ENCODE data around the gene RUBCN. TPM values are rescaled to one million over a fixed set of nuclear protein-coding genes. Genes with fewer than 3 reads are reported as not detected.

RUBCN gene
- total RNA-seq, 1 donor from 2014 or later, result 35.0 TPM

- Mint-ChIP-seq H3K27ac (ENCODE audit: unreplicated experiment) (no peak overlapping the region), H3K27me3 (ENCODE audit: unreplicated experiment) (peaks cover 11% of the 10 kb centered on the region), H3K4me3 (ENCODE audit: unreplicated experiment) (no peak overlapping the region), H3K9me3 (ENCODE audit: unreplicated experiment) (no peaks in the 10 kb centered on the region), H3K36me3 (ENCODE audit: low read depth, unreplicated experiment) (peaks cover 42% of the 10 kb centered on the region), H3K4me1 (ENCODE audit: unreplicated experiment) (peaks cover 14% of the 10 kb centered on the region)
- no peak for TF ChIP-seq CTCF (IDR thresholded peaks at IDR 0.05; ENCODE audit: unreplicated experiment)
- DNase-seq (ENCODE audit: low spot score), result no peak
Observed at GRCh38 chr3:197687570-197687969, 49.1 kb downstream of the RUBCN start.

GRCh38 chr3:197686899-197687298 lies 49.8 kb downstream of the RUBCN start:
- peaks cover 43% of the 10 kb centered on the region for H3K36me3 Mint-ChIP-seq (ENCODE audit: low read depth, unreplicated experiment)
- no peak overlapping the region for H3K4me3 Mint-ChIP-seq (ENCODE audit: unreplicated experiment)
- H3K27me3 Mint-ChIP-seq (ENCODE audit: unreplicated experiment), result peaks cover 8% of the 10 kb centered on the region
- DNase-seq (ENCODE audit: low spot score), result no peak
- H3K27ac Mint-ChIP-seq (ENCODE audit: unreplicated experiment), result no peak overlapping the region
- peaks cover 8% of the 10 kb centered on the region for H3K4me1 Mint-ChIP-seq (ENCODE audit: unreplicated experiment)
- no peak for TF ChIP-seq CTCF (IDR thresholded peaks at IDR 0.05; ENCODE audit: unreplicated experiment)
- H3K9me3 Mint-ChIP-seq (ENCODE audit: unreplicated experiment), result no peaks in the 10 kb centered on the region

GRCh38 chr3:197685546-197685945 lies 51.2 kb downstream of the RUBCN start:
- H3K4me3 Mint-ChIP-seq (ENCODE audit: unreplicated experiment), result no peak overlapping the region
- no peaks in the 10 kb centered on the region for H3K9me3 Mint-ChIP-seq (ENCODE audit: unreplicated experiment)
- H3K27me3 Mint-ChIP-seq (ENCODE audit: unreplicated experiment), result peaks cover 5% of the 10 kb centered on the region
- peaks cover 3% of the 10 kb centered on the region for H3K4me1 Mint-ChIP-seq (ENCODE audit: unreplicated experiment)
- no peak overlapping the region for H3K27ac Mint-ChIP-seq (ENCODE audit: unreplicated experiment)
- TF ChIP-seq CTCF (IDR thresholded peaks at IDR 0.05; ENCODE audit: unreplicated experiment), result no peak
- H3K36me3 Mint-ChIP-seq (ENCODE audit: low read depth, unreplicated experiment), result peaks cover 40% of the 10 kb centered on the region
- no peak for DNase-seq (ENCODE audit: low spot score)

- Mint-ChIP-seq H3K27me3 (ENCODE audit: unreplicated experiment) (peaks cover 11% of the 10 kb centered on the region), H3K9me3 (ENCODE audit: unreplicated experiment) (no peaks in the 10 kb centered on the region), H3K27ac (ENCODE audit: unreplicated experiment) (peak overlapping the region; percentile 37), H3K4me3 (ENCODE audit: unreplicated experiment) (peak overlapping the region; percentile 50), H3K36me3 (ENCODE audit: low read depth, unreplicated experiment) (peaks cover 40% of the 10 kb centered on the region), H3K4me1 (ENCODE audit: unreplicated experiment) (peaks cover 3% of the 10 kb centered on the region)
- no peak for DNase-seq (ENCODE audit: low spot score)
- no peak for TF ChIP-seq CTCF (IDR thresholded peaks at IDR 0.05; ENCODE audit: unreplicated experiment)
Observed at GRCh38 chr3:197683191-197683590, 53.5 kb downstream of the RUBCN start.

- Mint-ChIP-seq H3K27me3 (ENCODE audit: unreplicated experiment) (peaks cover 14% of the 10 kb centered on the region), H3K27ac (ENCODE audit: unreplicated experiment) (no peak overlapping the region), H3K4me3 (ENCODE audit: unreplicated experiment) (peak overlapping the region; percentile 74), H3K9me3 (ENCODE audit: unreplicated experiment) (no peaks in the 10 kb centered on the region), H3K4me1 (ENCODE audit: unreplicated experiment) (peaks cover 3% of the 10 kb centered on the region), H3K36me3 (ENCODE audit: low read depth, unreplicated experiment) (peaks cover 41% of the 10 kb centered on the region)
- TF ChIP-seq CTCF (IDR thresholded peaks at IDR 0.05; ENCODE audit: unreplicated experiment), result no peak
- no peak for DNase-seq (ENCODE audit: low spot score)
Observed at GRCh38 chr3:197682713-197683112, 54.0 kb downstream of the RUBCN start.
